ENCODE measurements around the gene INHBC. TPM values are rescaled to one million over a fixed set of nuclear protein-coding genes. Genes with fewer than 3 reads are reported as not detected.

Gene INHBC
- total RNA-seq, 4 donors from 2014 or later: 0.20 to 0.35 TPM; not detected in 2

DNA sequence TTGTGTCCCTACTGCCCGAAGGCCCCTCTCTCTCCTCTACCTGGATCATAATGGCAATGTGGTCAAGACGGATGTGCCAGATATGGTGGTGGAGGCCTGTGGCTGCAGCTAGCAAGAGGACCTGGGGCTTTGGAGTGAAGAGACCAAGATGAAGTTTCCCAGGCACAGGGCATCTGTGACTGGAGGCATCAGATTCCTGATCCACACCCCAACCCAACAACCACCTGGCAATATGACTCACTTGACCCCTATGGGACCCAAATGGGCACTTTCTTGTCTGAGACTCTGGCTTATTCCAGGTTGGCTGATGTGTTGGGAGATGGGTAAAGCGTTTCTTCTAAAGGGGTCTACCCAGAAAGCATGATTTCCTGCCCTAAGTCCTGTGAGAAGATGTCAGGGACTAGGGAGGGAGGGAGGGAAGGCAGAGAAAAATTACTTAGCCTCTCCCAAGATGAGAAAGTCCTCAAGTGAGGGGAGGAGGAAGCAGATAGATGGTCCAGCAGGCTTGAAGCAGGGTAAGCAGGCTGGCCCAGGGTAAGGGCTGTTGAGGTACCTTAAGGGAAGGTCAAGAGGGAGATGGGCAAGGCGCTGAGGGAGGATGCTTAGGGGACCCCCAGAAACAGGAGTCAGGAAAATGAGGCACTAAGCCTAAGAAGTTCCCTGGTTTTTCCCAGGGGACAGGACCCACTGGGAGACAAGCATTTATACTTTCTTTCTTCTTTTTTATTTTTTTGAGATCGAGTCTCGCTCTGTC, 22.3 kb downstream of the INHBC start:
- no peak for TF ChIP-seq POLR2A (IDR thresholded peaks at IDR 0.05)
- TF ChIP-seq, protein P1, sequence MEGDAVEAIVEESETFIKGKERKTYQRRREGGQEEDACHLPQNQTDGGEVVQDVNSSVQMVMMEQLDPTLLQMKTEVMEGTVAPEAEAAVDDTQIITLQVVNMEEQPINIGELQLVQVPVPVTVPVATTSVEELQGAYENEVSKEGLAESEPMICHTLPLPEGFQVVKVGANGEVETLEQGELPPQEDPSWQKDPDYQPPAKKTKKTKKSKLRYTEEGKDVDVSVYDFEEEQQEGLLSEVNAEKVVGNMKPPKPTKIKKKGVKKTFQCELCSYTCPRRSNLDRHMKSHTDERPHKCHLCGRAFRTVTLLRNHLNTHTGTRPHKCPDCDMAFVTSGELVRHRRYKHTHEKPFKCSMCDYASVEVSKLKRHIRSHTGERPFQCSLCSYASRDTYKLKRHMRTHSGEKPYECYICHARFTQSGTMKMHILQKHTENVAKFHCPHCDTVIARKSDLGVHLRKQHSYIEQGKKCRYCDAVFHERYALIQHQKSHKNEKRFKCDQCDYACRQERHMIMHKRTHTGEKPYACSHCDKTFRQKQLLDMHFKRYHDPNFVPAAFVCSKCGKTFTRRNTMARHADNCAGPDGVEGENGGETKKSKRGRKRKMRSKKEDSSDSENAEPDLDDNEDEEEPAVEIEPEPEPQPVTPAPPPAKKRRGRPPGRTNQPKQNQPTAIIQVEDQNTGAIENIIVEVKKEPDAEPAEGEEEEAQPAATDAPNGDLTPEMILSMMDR (IDR thresholded peaks at IDR 0.05 in 4 of 5, conservative IDR thresholded peaks at IDR 0.05 in 1 of 5): no peak
- Histone ChIP-seq H3K9me3 (no peaks in the 10 kb centered on the region), H3K4me3 (no peak overlapping the region), H3K36me3 (no peaks in the 10 kb centered on the region), H3K27ac (peak overlapping the region in 2 of 4 donors; percentile 81 to 92), H3K27me3 (peaks cover 12 to 18% (median 17%) of the 10 kb centered on the region in 3 donors), H3K4me1 (peaks cover 54 to 59% of the 10 kb centered on the region in 2 donors)
- DNase-seq (no peak), ATAC-seq (no peak)
- intact Hi-C loops (cut with DNase I; ENCODE audit: low total_unique reads): loop anchor here (5.0 to 10.0 kb wide), 2 partner anchors 165 to 238 kb away; partner anchors contain the start of gene OS9
- in situ Hi-C loops (cut with MboI; ENCODE audit: low sequenced_read_pairs in 4 of 4): loop anchor here in 2 of 4 donors (5.0 to 10.0 kb wide), 3 partner anchors 142 to 192 kb away; no protein-coding TSS in a partner anchor

DNA sequence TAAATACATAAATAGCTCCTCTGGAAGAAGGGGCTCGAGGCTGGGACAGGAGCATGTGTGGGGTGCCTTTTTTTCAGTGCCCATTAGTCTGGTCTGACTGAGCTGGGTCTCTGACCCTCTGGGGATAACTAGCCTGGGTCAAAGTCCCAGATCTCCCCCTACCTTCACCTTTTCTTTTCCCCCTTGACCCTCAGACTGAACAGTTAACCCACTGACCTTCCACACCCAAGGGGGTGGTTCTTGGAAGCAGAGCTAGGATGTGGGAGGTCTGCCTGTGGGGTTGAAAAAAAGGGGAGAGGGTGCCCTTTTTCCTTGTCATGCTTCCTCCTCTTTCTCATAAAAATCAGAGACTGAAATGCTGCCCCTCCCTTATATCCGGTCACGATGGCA, 24.1 kb downstream of the INHBC start:
- H3K36me3 ChIP-seq: no peaks in the 10 kb centered on the region
- peak overlapping the region; percentile 54 to 79 (median 59) for H3K27ac ChIP-seq
- TF ChIP-seq POLR2A (IDR thresholded peaks at IDR 0.05): peak in 1 of 2 donors; percentile 8
- TF ChIP-seq, protein P1 (IDR thresholded peaks at IDR 0.05 in 4 of 5, conservative IDR thresholded peaks at IDR 0.05 in 1 of 5): no peak
- H3K4me1 ChIP-seq: peaks cover 47 to 54% of the 10 kb centered on the region in 2 donors
- intact Hi-C loops (cut with DNase I; ENCODE audit: low total_unique reads) (loop anchor here (1.0 to 10.0 kb wide), 3 partner anchors 62 to 236 kb away; partner anchors contain the start of genes DDIT3 and OS9), in situ Hi-C loops (cut with MboI; ENCODE audit: low sequenced_read_pairs in 4 of 4) (loop anchor here in 2 of 4 donors (5.0 to 10.0 kb wide), 3 partner anchors 144 to 194 kb away; no protein-coding TSS in a partner anchor)
- DNase-seq (no peak), ATAC-seq (no peak)
- H3K4me3 ChIP-seq: peak overlapping the region; percentile 63 to 82 (median 80)
- H3K27me3 ChIP-seq: peaks cover 14 to 19% (median 18%) of the 10 kb centered on the region in 3 donors
- H3K9me3 ChIP-seq: no peaks in the 10 kb centered on the region

- TF ChIP-seq, protein P1 (IDR thresholded peaks at IDR 0.05 in 4 of 5, conservative IDR thresholded peaks at IDR 0.05 in 1 of 5): peak; percentile 95 to 96 (median 96)
- peak; percentile 1 to 35 for TF ChIP-seq POLR2A (IDR thresholded peaks at IDR 0.05)
- Histone ChIP-seq H3K4me3 (peak overlapping the region; percentile 63 to 82 (median 80)), H3K27ac (peak overlapping the region; percentile 54 to 79 (median 59)), H3K9me3 (no peaks in the 10 kb centered on the region), H3K36me3 (no peaks in the 10 kb centered on the region), H3K27me3 (peaks cover 14 to 19% (median 18%) of the 10 kb centered on the region in 3 donors), H3K4me1 (peaks cover 47 to 54% of the 10 kb centered on the region in 2 donors)
- ATAC-seq (peak; percentile 69), DNase-seq (peak; percentile 78 to 88)
- intact Hi-C loops (cut with DNase I; ENCODE audit: low total_unique reads) (loop anchor here (1.0 to 10.0 kb wide), 3 partner anchors 61 to 236 kb away; partner anchors contain the start of genes DDIT3 and OS9), in situ Hi-C loops (cut with MboI; ENCODE audit: low sequenced_read_pairs in 4 of 4) (loop anchor here in 2 of 4 donors (5.0 to 10.0 kb wide), 3 partner anchors 144 to 194 kb away; no protein-coding TSS in a partner anchor)
Measured at GRCh38 chr12:57459055-57459749, 24.6 kb downstream of the INHBC start.

GRCh38 chr12:57459750-57460467, 25.3 kb downstream of the INHBC start, which contains the start of gene GLI1:
GLI1 (plus strand) TSS chr12:57459785; CDS start chr12:57463692, 3,907 bp downstream.
- peaks cover 43 to 49% of the 10 kb centered on the region in 2 donors for H3K4me1 ChIP-seq
- H3K27ac ChIP-seq: peak within 1 kb of the TSS; percentile 54 to 79 (median 59)
- DNase-seq (no peak), ATAC-seq (no peak)
- H3K27me3 ChIP-seq: peaks cover 14 to 19% (median 18%) of the 10 kb centered on the region in 3 donors
- no peaks in the 10 kb centered on the region for H3K36me3 ChIP-seq
- TF ChIP-seq, protein P1 (IDR thresholded peaks at IDR 0.05 in 4 of 5, conservative IDR thresholded peaks at IDR 0.05 in 1 of 5): no peak
- TF ChIP-seq POLR2A (IDR thresholded peaks at IDR 0.05): no peak
- no peaks in the 10 kb centered on the region for H3K9me3 ChIP-seq
- in situ Hi-C loops (cut with MboI; ENCODE audit: low sequenced_read_pairs in 4 of 4): loop anchor here in 2 of 4 donors (5.0 to 10.0 kb wide), 3 partner anchors 145 to 195 kb away; no protein-coding TSS in a partner anchor
- intact Hi-C loops (cut with DNase I; ENCODE audit: low total_unique reads): loop anchor here (1.0 to 10.0 kb wide), 3 partner anchors 60 to 235 kb away; partner anchors contain the start of genes DDIT3 and OS9
- H3K4me3 ChIP-seq: peak within 1 kb of the TSS; percentile 63 to 82 (median 80)
